Bone marrow (tissue), 2 donors: Measurements from ENCODE around the gene B4GALNT2.
A peak's percentile ranks its signal among the peaks of the same experiment; 100 is the strongest.
"Not testable (repeated sequence)": the region's sequence is repeated elsewhere in the genome, so short reads cannot be mapped to it uniquely, and the experiment has no call there.

ENCODE experiments used
- DNase-seq, 2 donors: peaks; one replicate each; lab custom pipeline; 2025; lab: John Stamatoyannopoulos, UW

The B4GALNT2 gene

GRCh38 chr17:49121696-49122292 is 10.8 kb upstream of the B4GALNT2 start:
- no peak for DNase-seq

DNA sequence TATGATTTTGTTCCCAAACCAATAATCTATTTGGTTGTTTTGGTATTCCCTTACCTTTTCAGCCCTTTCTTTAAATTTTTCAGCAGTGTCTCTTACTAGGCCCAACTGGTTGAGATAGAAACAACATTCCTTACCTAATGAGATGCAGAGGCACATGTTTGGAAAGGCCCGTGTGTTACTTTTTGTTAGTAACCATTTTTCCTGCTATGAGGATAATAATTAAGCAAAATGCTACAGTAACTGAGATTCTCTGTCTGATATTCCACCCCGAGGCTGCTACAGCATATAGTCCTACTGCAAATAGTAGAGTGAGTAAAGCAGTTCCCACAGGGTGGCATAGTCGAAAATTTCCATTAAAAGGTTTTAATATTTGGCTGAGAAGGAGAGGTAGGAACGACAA is 10.0 kb upstream of the B4GALNT2 start:
- DNase-seq: no peak

DNA sequence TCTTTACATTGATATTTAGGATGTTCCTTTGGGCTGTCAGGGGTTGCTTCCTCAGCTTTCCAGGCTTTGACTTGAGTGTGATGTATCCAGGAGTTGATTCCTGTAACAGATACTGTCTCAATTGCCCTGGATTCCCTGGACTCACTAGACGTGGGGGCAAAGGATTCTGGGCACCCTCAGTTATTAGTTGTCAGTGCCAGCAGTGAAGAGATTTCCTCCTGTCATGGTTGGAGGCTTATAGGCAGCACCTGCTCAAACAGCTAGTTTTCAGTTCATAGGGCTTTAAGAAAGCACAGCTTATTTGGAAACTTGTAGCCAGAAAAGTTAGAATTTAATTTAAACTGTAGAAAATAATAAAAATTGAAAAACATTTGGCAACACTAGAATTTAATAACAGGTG is 9.5 kb upstream of the B4GALNT2 start:
- DNase-seq: no peak

- DNase-seq: no peak
Observed at GRCh38 chr17:49125449-49125848, 7.1 kb upstream of the B4GALNT2 start.

DNA sequence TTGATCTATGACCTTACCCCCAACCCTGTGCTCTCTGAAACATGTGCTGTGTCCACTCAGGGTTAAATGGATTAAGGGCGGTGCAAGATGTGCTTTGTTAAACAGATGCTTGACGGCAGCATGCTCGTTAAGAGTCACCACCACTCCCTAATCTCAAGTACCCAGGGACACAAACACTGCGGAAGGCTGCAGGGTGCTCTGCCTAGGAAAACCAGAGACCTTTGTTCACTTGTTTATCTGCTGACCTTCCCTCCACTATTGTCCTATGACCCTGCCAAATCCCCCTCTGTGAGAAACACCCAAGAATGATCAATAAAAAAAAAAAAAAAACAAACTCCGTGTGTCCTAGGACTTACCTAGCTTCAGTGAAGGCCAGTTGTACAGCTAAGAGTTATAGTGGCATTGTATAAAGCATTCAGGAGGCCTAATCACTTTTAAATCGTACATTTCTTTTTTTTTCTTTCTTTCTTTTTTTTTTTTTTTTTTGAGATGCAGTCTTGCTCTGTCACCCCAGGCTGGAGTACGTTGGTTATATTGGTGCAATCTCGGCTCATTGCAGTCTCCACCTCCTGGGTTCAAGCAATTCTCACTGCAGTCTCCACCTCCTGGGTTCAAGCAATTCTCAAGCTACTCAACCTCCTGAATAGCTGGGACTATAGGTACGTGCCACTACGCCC is 6.2 kb upstream of the B4GALNT2 start:
- not testable (repeated sequence) for DNase-seq

DNA sequence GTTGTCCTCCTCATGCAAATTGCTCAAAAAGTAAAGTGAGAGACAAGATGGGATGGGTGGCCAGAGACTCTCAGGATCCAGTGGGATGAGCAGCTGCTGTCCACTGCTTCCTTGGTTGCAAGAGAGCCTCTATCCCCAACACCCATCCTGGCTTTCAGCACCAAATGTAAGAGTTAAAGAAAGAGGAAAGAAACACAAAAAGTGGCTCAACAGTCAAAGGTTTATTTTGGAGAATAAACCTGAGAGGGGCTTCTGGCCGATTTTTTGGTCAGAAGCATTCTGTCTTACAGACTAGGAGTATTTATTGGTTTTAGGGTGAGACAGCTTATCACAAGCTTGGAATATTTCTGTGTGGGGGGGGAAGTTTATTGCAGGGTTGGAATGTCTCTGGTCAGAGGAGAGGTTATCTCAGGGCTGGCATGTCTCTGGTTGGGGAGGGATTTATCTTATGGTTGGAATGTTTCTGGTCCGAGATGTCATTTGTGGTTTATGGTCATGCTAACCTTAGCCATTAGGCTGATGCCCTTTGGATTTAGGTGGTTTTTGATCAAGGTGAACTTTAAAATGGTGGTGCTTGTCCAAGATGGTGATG is 3.1 kb upstream of the B4GALNT2 start:
- DNase-seq: not testable (repeated sequence)

DNA sequence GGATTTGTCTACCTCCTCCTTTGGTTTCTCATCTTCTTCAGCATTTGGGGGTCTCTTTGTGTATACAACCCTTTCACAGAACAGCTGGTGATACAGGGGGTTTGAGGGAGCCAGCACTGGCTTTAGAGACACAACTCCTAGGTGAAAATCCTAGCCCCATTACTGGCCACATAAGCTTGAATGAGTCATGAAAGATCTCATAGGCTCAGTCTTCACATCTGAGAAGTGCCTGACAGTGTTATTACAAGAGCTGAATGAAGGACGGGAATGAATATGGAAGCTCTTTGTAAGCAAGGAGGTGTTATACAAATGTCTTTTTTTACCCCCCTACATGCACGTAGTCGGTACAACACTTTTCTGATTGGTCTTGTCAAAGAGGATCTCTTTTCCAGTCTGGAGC is 1.7 kb upstream of the B4GALNT2 start:
- DNase-seq: no peak

- DNase-seq: no peak
Observed at GRCh38 chr17:49132317-49132698, 261 bp upstream of the B4GALNT2 start.

GRCh38 chr17:49136335-49136734 is 3.8 kb downstream of the B4GALNT2 start:
- no peak for DNase-seq

DNA sequence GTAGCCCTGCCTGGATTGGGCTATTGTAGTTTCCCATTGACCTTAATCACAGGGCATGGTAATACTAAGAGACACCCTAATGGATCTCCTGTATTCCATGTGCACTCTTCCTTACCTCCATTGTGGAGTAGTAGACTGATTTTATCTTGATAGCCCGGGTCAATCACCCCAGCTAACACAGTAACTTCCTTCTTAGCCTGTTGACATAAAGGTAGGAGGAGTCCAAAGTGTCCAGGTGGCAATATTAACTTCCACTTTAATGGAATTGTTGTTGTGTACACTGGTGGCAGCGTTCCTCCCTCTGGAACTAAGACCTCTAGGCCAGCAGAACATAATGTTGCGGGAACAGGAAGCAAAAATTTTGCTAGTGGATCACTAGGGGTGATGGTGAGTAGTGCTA is 13.1 kb downstream of the B4GALNT2 start:
- not testable (repeated sequence) for DNase-seq

- DNase-seq: no peak
Observed at GRCh38 chr17:49146620-49147306, 14.2 kb downstream of the B4GALNT2 start.

- DNase-seq: no peak
Observed at GRCh38 chr17:49148171-49148570, 15.6 kb downstream of the B4GALNT2 start.

DNA sequence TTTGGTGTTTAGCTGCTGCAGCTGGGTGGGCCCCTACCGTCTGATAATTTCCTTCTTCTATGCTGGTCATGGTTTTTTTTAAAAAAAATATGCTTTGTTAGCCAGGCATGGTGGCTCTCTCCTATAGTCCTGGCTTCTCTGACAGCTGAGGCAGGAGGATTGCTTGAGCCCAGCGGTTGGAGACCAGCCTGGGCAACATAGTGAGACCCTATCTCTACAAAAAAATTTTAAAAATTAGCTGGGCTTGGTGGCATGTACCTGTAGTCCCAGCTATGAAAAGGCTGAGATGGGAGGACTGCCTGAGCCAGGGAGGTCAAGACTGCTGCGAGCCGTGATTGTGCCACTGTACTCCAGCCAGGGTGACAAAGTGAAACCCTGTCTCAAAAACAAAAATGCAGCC is 19.4 kb downstream of the B4GALNT2 start:
- DNase-seq: no peak

- no peak for DNase-seq
Observed at GRCh38 chr17:49156256-49156655, 23.7 kb downstream of the B4GALNT2 start.

GRCh38 chr17:49157784-49158183 is 25.2 kb downstream of the B4GALNT2 start:
- DNase-seq: no peak

- no peak for DNase-seq
Observed at GRCh38 chr17:49162866-49163265, 30.3 kb downstream of the B4GALNT2 start.

- no peak for DNase-seq
Observed at GRCh38 chr17:49165143-49165542, 32.6 kb downstream of the B4GALNT2 start.

- no peak for DNase-seq
Observed at GRCh38 chr17:49168706-49169105, 36.1 kb downstream of the B4GALNT2 start.

- DNase-seq: no peak
Observed at GRCh38 chr17:49170216-49170615, 37.6 kb downstream of the B4GALNT2 start.

DNA sequence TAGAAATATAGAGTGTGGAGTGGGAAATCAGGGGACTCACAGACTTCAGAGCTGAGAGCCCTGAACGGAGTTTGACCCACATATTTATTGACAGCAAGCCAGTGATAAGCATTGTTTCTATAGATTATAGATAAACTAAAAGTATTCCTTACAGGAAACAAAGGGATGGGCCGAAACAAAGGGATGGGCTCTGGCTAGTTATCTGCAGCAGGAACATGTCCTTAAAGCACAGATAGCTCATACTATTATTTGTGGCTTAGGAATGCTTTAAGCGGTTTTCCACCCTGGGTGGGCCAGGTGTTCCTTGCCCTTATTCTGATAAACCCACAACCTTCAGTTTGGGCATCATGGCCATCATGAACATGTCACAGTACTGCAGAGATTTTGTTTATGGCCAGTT is 38.1 kb downstream of the B4GALNT2 start:
- not testable (repeated sequence) for DNase-seq

DNA sequence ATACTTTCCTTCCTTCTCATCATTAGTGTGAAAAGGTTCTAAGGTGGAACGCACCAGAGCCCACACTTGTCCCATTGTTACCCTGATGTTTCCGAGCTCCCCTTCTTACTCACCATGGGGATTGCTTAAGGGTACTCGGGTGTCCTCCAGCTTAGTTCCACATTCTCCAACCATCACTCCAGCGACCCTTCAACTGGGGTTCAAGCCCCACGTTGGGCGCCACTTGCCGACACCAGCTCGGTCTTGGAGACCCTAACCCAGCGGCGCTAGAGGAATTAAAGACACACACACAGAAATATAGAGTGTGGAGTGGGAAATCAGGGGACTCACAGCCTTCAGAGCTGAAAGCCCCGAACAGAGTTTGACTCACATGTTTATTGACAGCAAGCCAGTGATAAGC is 43.4 kb downstream of the B4GALNT2 start:
- not testable (repeated sequence) for DNase-seq

- DNase-seq: peak; percentile 17 to 32
Observed at GRCh38 chr17:49180303-49180702, 47.7 kb downstream of the B4GALNT2 start.
